Mesenchymal stem cell (in vitro differentiated cells and primary cell): ENCODE data around the gene MYL6.
"Not testable (repeated sequence)": the region's sequence is repeated elsewhere in the genome, so short reads cannot be mapped to it uniquely, and the experiment has no call there.

ENCODE experiments used
- DNase-seq: peaks from one replicate; pipeline ENCODE4 v3.0.0-alpha.2; 2013
- H2AFZ ChIP-seq: one replicate; pipeline ENCODE4 v1.6.1; 2013; ENCODE audit warnings: low read depth, mild to moderate bottlenecking, control low read depth, inconsistent platforms, low read length, moderate library complexity
- H2AK5ac ChIP-seq: 2 replicates; pipeline ENCODE4 v1.6.1; 2013; ENCODE audit warnings: low read length, moderate library complexity, mild to moderate bottlenecking, inconsistent platforms; ENCODE audit not compliant: severe bottlenecking
- H2BK120ac ChIP-seq: one replicate; pipeline ENCODE4 v1.6.1; 2013; ENCODE audit warnings: low read depth, mild to moderate bottlenecking, inconsistent platforms, low read length, moderate library complexity
- H2BK12ac ChIP-seq, 2 experiments: one replicate each; pipeline ENCODE4 v1.6.1; 2013; ENCODE audit warnings: inconsistent platforms in 2 of 2, low read length in 2 of 2, mild to moderate bottlenecking in 2 of 2, moderate library complexity in 2 of 2, control low read depth in 1 of 2
- H2BK15ac ChIP-seq: one replicate; pipeline ENCODE4 v1.6.1; 2013; ENCODE audit warnings: mild to moderate bottlenecking, low read depth, inconsistent platforms; ENCODE audit not compliant: poor library complexity, severe bottlenecking
- H2BK5ac ChIP-seq: 2 replicates; pipeline ENCODE4 v1.6.1; 2013; ENCODE audit warnings: low read depth, mild to moderate bottlenecking, low read length, control low read depth, inconsistent platforms; ENCODE audit not compliant: poor library complexity, severe bottlenecking
- H3K14ac ChIP-seq, 2 experiments: one replicate each; pipeline ENCODE4 v1.6.1; 2013; ENCODE audit warnings: inconsistent platforms in 2 of 2, low read length in 2 of 2, control low read depth in 1 of 2, mild to moderate bottlenecking in 1 of 2, moderate library complexity in 1 of 2
- H3K18ac ChIP-seq, 2 experiments: one replicate each; pipeline ENCODE4 v1.6.1; 2013; ENCODE audit warnings: inconsistent platforms in 2 of 2, low read length in 2 of 2, control low read depth in 1 of 2, low read depth in 1 of 2, mild to moderate bottlenecking in 1 of 2
- H3K23ac ChIP-seq, 2 experiments: one replicate each; pipeline ENCODE4 v1.6.1; 2013; ENCODE audit warnings: inconsistent platforms in 2 of 2, low read length in 2 of 2, mild to moderate bottlenecking in 2 of 2, moderate library complexity in 2 of 2, control low read depth in 1 of 2
- H3K27ac ChIP-seq: 2 replicates; pipeline ENCODE4 v1.5.1; 2013; ENCODE audit warnings: mild to moderate bottlenecking, moderate library complexity, low read length, control low read depth, inconsistent platforms; ENCODE audit not compliant: poor library complexity, severe bottlenecking
- H3K27me3 ChIP-seq, 2 experiments: 2 replicates each; pipeline versions ENCODE4 v1.6.1 to v1.7.0; 2013; ENCODE audit warnings: low read length in 2 of 2, mild to moderate bottlenecking in 2 of 2, moderate library complexity in 2 of 2, control low read depth in 1 of 2, inconsistent platforms in 1 of 2; ENCODE audit not compliant: control insufficient read depth in 1 of 2, insufficient read depth in 1 of 2
- H3K36me3 ChIP-seq, 2 experiments: 2 replicates each; pipeline versions ENCODE4 v1.6.1 to v1.7.0; 2013; ENCODE audit warnings: low read length in 2 of 2, control low read depth in 1 of 2, inconsistent platforms in 1 of 2, low read depth in 1 of 2, mild to moderate bottlenecking in 1 of 2; ENCODE audit not compliant: insufficient read depth in 2 of 2, control insufficient read depth in 1 of 2
- H3K4ac ChIP-seq, 2 experiments: one replicate each; pipeline ENCODE4 v1.6.1; 2013; ENCODE audit warnings: inconsistent platforms in 2 of 2, low read length in 2 of 2, mild to moderate bottlenecking in 2 of 2, moderate library complexity in 2 of 2, control low read depth in 1 of 2, low read depth in 1 of 2
- H3K4me1 ChIP-seq: 2 replicates; pipeline ENCODE4 v1.6.1; 2013; ENCODE audit warnings: low read depth, low read length, control low read depth; ENCODE audit not compliant: control insufficient read depth, insufficient read depth
- H3K4me2 ChIP-seq: 2 replicates; pipeline ENCODE4 v1.6.1; 2013; ENCODE audit warnings: low read length, mild to moderate bottlenecking, inconsistent platforms; ENCODE audit not compliant: poor library complexity, severe bottlenecking
- H3K4me3 ChIP-seq, 2 experiments: 2 replicates each; pipeline versions ENCODE4 v1.5.1 to v1.7.0; 2013; ENCODE audit warnings: low read length in 2 of 2, mild to moderate bottlenecking in 2 of 2, control low read depth in 1 of 2, low read depth in 1 of 2; ENCODE audit not compliant: insufficient read depth in 1 of 2
- H3K79me1 ChIP-seq: replicated peaks from 2 replicates; pipeline ENCODE4 v1.6.1; 2013; ENCODE audit warnings: mild to moderate bottlenecking, control low read depth, low read length, inconsistent platforms; ENCODE audit not compliant: poor library complexity, severe bottlenecking
- H3K9ac ChIP-seq: 2 replicates; pipeline ENCODE4 v1.7.0; 2013; ENCODE audit warnings: mild to moderate bottlenecking, low read length, moderate library complexity
- H3K9me3 ChIP-seq: 2 replicates; pipeline ENCODE4 v1.7.0; 2013; ENCODE audit warnings: mild to moderate bottlenecking, low read length; ENCODE audit not compliant: control insufficient read depth
- H4K8ac ChIP-seq: one replicate; pipeline ENCODE4 v1.6.1; 2013; ENCODE audit warnings: inconsistent platforms, mild to moderate bottlenecking, low read length, moderate library complexity
- H4K91ac ChIP-seq: one replicate; pipeline ENCODE4 v1.6.1; 2013; ENCODE audit warnings: mild to moderate bottlenecking, low read length, inconsistent platforms
- WGBS: methylation state at CpG from one replicate; pipeline ENCODE4 v1.1.7; 2013; ENCODE audit warnings: mixed read lengths; 5-methylcytosine and 5-hydroxymethylcytosine counted together

MYL6 gene

DNA sequence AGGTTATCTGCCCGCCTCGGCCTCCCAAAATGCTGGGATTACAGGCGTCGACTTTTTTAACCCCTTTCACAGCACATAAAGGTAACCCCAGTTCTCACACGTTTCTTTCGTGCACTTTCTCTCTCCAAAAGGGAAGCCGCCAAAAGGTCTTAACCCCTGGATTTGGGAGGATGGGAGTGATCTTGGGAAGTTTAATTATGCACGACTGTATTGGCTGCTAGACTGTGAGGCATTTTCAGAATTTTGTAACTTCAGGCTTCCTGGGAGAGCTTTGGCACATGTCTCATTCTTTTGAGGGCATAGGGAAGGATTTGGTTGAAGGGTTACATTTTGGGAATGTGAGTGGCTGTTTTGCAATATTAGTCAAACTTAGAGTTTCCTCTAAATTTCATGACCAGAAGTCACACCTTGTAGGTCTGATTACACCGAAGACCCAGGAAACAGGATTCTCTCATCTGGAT is 32.6 kb downstream of the MYL6 start:
- Histone ChIP-seq H3K9ac (peak overlapping the region; percentile 92), H3K4me2 (peak overlapping the region; percentile 20), H3K23ac (no peak overlapping the region), H2BK5ac (no peak overlapping the region), H3K36me3 (peaks cover 0 to 10% of the 10 kb centered on the region in 2 experiments), H2AFZ (no peak overlapping the region), H4K8ac (peak overlapping the region; percentile 81), H3K14ac (no peak overlapping the region), H2AK5ac (no peak overlapping the region), H3K27ac (no peak overlapping the region), H3K27me3 (no peaks in the 10 kb centered on the region), H4K91ac (no peak overlapping the region), H2BK15ac (no peak overlapping the region), H3K79me1 (peaks cover 2% of the 10 kb centered on the region), H3K9me3 (no peaks in the 10 kb centered on the region), H3K18ac (no peak overlapping the region), H3K4me1 (peaks cover 6% of the 10 kb centered on the region), H2BK12ac (no peak overlapping the region), H3K4me3 (peak overlapping the region in 1 of 2 experiments; percentile 96), H2BK120ac (no peak overlapping the region), H3K4ac (peak overlapping the region in 1 of 2 experiments; percentile 33)
- 40% methylated on average over 8 of the region's 9 CpGs for WGBS
- DNase-seq: no peak

GRCh38 chr12:56192582-56192981 is 34.4 kb downstream of the MYL6 start:
- Histone ChIP-seq H3K9me3 (no peaks in the 10 kb centered on the region), H3K79me1 (no peaks in the 10 kb centered on the region), H3K4me3 (no peak overlapping the region), H4K8ac (no peak overlapping the region), H3K18ac (no peak overlapping the region), H2AK5ac (no peak overlapping the region), H2AFZ (no peak overlapping the region), H2BK5ac (no peak overlapping the region), H4K91ac (no peak overlapping the region), H3K4ac (no peak overlapping the region), H3K4me2 (no peak overlapping the region), H3K23ac (no peak overlapping the region), H3K27me3 (no peaks in the 10 kb centered on the region), H2BK120ac (no peak overlapping the region), H3K14ac (no peak overlapping the region), H3K27ac (no peak overlapping the region), H2BK15ac (no peak overlapping the region), H3K4me1 (peaks cover 4% of the 10 kb centered on the region), H2BK12ac (no peak overlapping the region), H3K9ac (no peak overlapping the region), H3K36me3 (no peaks in the 10 kb centered on the region)
- no peak for DNase-seq

- DNase-seq: peak; percentile 85
- H3K9ac ChIP-seq: peak overlapping the region; percentile 53
Measured at GRCh38 chr12:56193025-56193578, 34.9 kb downstream of the MYL6 start.

GRCh38 chr12:56196818-56197550 is 38.8 kb downstream of the MYL6 start:
- H3K27me3 ChIP-seq, H3K36me3 ChIP-seq, H3K79me1 ChIP-seq, H2BK120ac ChIP-seq, H3K4me1 ChIP-seq, H3K14ac ChIP-seq, H3K23ac ChIP-seq, H4K8ac ChIP-seq, H2AFZ ChIP-seq, H3K9me3 ChIP-seq, H2BK5ac ChIP-seq, H3K18ac ChIP-seq, H3K4ac ChIP-seq, H3K4me2 ChIP-seq, H2BK15ac ChIP-seq, H3K4me3 ChIP-seq, H2AK5ac ChIP-seq: not testable (repeated sequence)
- Histone ChIP-seq H3K27ac (peak overlapping the region; percentile 42), H2BK12ac (peak overlapping the region in 1 of 2 experiments; percentile 20), H4K91ac (peak overlapping the region; percentile 35), H3K9ac (peak overlapping the region; percentile 21)
- 26% methylated on average over 10 of the region's 11 CpGs for WGBS
- DNase-seq: peak; percentile 97

More at GRCh38 chr12:56193025-56193578, 34.9 kb downstream of the MYL6 start:
- H2BK12ac ChIP-seq: peak overlapping the region in 1 of 2 experiments; percentile 54
- H3K36me3 ChIP-seq: no peaks in the 10 kb centered on the region
- no peak overlapping the region for H3K14ac ChIP-seq
- H3K27ac ChIP-seq: no peak overlapping the region
- H3K23ac ChIP-seq: no peak overlapping the region
- no peak overlapping the region for H2AK5ac ChIP-seq
- no peak overlapping the region for H3K4me2 ChIP-seq
- H3K9me3 ChIP-seq: no peaks in the 10 kb centered on the region
- H3K79me1 ChIP-seq: no peaks in the 10 kb centered on the region
- 17% methylated on average over 1 of the region's 1 CpG for WGBS
- peaks cover under 1% of the 10 kb centered on the region for H3K4me1 ChIP-seq
- H3K4ac ChIP-seq: no peak overlapping the region
- H3K4me3 ChIP-seq: no peak overlapping the region
- H3K18ac ChIP-seq: no peak overlapping the region
- H2AFZ ChIP-seq: no peak overlapping the region
- H3K27me3 ChIP-seq: no peaks in the 10 kb centered on the region
- no peak overlapping the region for H4K91ac ChIP-seq
- no peak overlapping the region for H2BK15ac ChIP-seq
- H2BK120ac ChIP-seq: no peak overlapping the region
- no peak overlapping the region for H2BK5ac ChIP-seq
- H4K8ac ChIP-seq: peak overlapping the region; percentile 69
